K562 (cell line): ENCODE data around the gene CYP46A1. TPM values are rescaled to one million over a fixed set of nuclear protein-coding genes. Genes with fewer than 3 reads are reported as not detected.

ENCODE experiments used
- ATAC-seq: fragments of 200-7000 bp; cut with Tn5 transposase; 3 replicates; pipeline ENCODE4 v1.9.1; 2020; ENCODE audit warnings: moderate library complexity
- BruUV-seq: library from RNA; stranded (reverse); fragments of 400-500 nt; replicated peaks from 2 replicates; lab custom pipeline; 2021; lab: Mats Ljungman, UMichigan
- CTCF ChIA-PET: fragments of 300-600 bp; formaldehyde crosslinking; extraction: SDS; loops from one replicate; lab custom pipeline; 2021; ENCODE audit warnings: low intra/inter-chr PET ratio; lab: Yijun Ruan, JAX
- POLR2A ChIA-PET: fragments of 300-600, 350-650 bp; sonication (Branson Sonifier 250); formaldehyde crosslinking; extraction: SDS; loops from one replicate; lab custom pipeline; 2021; ENCODE audit warnings: antibody characterized with exemption, inconsistent platforms; lab: Yijun Ruan, JAX
- DNase-seq, 4 experiments: peaks; one replicate each; pipeline versions ENCODE4 v3.0.0 to v3.0.0-alpha.2; 2011 to 2018; ENCODE audit warnings: low spot score in 3 of 4, mixed read lengths in 3 of 4; ENCODE audit errors: extremely low read depth in 1 of 4
- FAIRE-seq: peaks from 2 replicates; lab custom pipeline; 2011; peaks lifted over from hg19 to GRCh38; lab: Jason Lieb, UNC
- H2AFZ ChIP-seq: 2 replicates; pipeline ENCODE4 v1.6.0; 2011; ENCODE audit warnings: low read depth, low read length, control low read depth, inconsistent platforms
- H3K27ac ChIP-seq: fragments of 200-600 bp; 3 replicates; pipeline ENCODE4 v1.8.0; 2011; ENCODE audit warnings: low read depth, mild to moderate bottlenecking, control low read depth, inconsistent platforms, low read length, moderate library complexity, mixed read lengths; ENCODE audit errors: extremely low read depth
- H3K27me3 ChIP-seq, 2 experiments: fragments of 300-600 bp in 1 of 2; 2 replicates in 1 of 2; 3 replicates in 1 of 2; pipeline versions ENCODE4 v1.6.0 to v1.8.0; 2011; ENCODE audit warnings: inconsistent platforms in 2 of 2, low read length in 2 of 2, mild to moderate bottlenecking in 1 of 2, mixed read lengths in 1 of 2, moderate library complexity in 1 of 2; ENCODE audit not compliant: control insufficient read depth in 2 of 2, insufficient read depth in 2 of 2
- H3K36me3 ChIP-seq: fragments of 300-600 bp; 3 replicates; pipeline ENCODE4 v1.8.0; 2011; ENCODE audit warnings: mild to moderate bottlenecking, low read length, inconsistent platforms; ENCODE audit not compliant: control insufficient read depth, insufficient read depth
- H3K4me1 ChIP-seq, 2 experiments: fragments of 200-600 bp in 1 of 2; replicated peaks in 1 of 2; 2 replicates in 1 of 2; 3 replicates in 1 of 2; pipeline versions ENCODE4 v1.5.1 to v1.8.0; 2011; ENCODE audit warnings: inconsistent platforms in 2 of 2, low read length in 2 of 2, mild to moderate bottlenecking in 1 of 2, mixed read lengths in 1 of 2, moderate library complexity in 1 of 2; ENCODE audit not compliant: control insufficient read depth in 2 of 2, insufficient read depth in 2 of 2
- H3K4me2 ChIP-seq: 2 replicates; pipeline ENCODE4 v1.6.1; 2011; ENCODE audit warnings: low read length, control low read depth, inconsistent platforms, mixed read lengths; ENCODE audit not compliant: insufficient read depth
- H3K4me3 ChIP-seq: fragments of 200-600 bp; sonication (generic), shearing (Covaris generic); 2 replicates; pipeline ENCODE4 v1.5.1; 2016; ENCODE audit warnings: control low read depth, inconsistent platforms
- H3K79me2 ChIP-seq: fragments of 200-600 bp; 3 replicates; pipeline ENCODE4 v1.8.0; 2011; ENCODE audit warnings: low read length, inconsistent platforms; ENCODE audit not compliant: control insufficient read depth, insufficient read depth
- H3K9ac ChIP-seq, 2 experiments: 2 replicates each; pipeline versions ENCODE4 v1.6.0 to v1.6.1; 2011; ENCODE audit warnings: low read depth in 2 of 2, low read length in 2 of 2, control low read depth in 1 of 2, inconsistent platforms in 1 of 2, mild to moderate bottlenecking in 1 of 2, mixed read lengths in 1 of 2; ENCODE audit not compliant: insufficient read depth in 1 of 2
- H3K9me1 ChIP-seq: one replicate; pipeline ENCODE4 v1.6.0; 2011; ENCODE audit warnings: inconsistent platforms, mild to moderate bottlenecking, low read length, moderate library complexity; ENCODE audit not compliant: control insufficient read depth, insufficient read depth
- H3K9me3 ChIP-seq: replicated peaks from 2 replicates; pipeline ENCODE4 v1.5.1; 2011; ENCODE audit warnings: low read depth, low read length, inconsistent platforms; ENCODE audit not compliant: control insufficient read depth, insufficient read depth
- H4K20me1 ChIP-seq: replicated peaks from 2 replicates; pipeline ENCODE4 v1.6.1; 2011; ENCODE audit warnings: low read length, inconsistent platforms, mixed read lengths; ENCODE audit not compliant: control insufficient read depth, insufficient read depth
- BHLHE40 ChIP-seq: IDR thresholded peaks from 2 replicates; pipeline ENCODE4 v1.6.1; 2011; ENCODE audit warnings: low read length, improper control_type of control experiment
- ELF1 ChIP-seq: fragments of 200-800 bp; sonication (Bioruptor generic); IDR thresholded peaks from 2 replicates; pipeline ENCODE4 v1.6.1; 2016; ENCODE audit warnings: missing genetic modification characterization, missing compliant biosample characterization
- PTRF ChIP-seq: fragments of 450-650 bp; IDR thresholded peaks from 2 replicates; pipeline ENCODE4 v1.6.1; 2016; ENCODE audit warnings: mild to moderate bottlenecking, missing genetic modification characterization, missing compliant biosample characterization
- SPI1 ChIP-seq: IDR thresholded peaks from 2 replicates; pipeline ENCODE4 v1.6.1; 2011; ENCODE audit warnings: low read depth, low read length, control low read depth, borderline replicate concordance
- WGBS: fragments of 100-300 bp; shearing (Covaris generic); methylation state at CpG from one replicate; pipeline ENCODE4 v1.1.6; 2016; ENCODE audit warnings: low coverage, mixed read lengths; ENCODE audit not compliant: insufficient coverage; ENCODE audit errors: missing lambda C conversion rate; 5-methylcytosine and 5-hydroxymethylcytosine counted together
- in situ Hi-C: fragments of 300-500 bp; cut with MboI; formaldehyde crosslinking; loops from 4 replicates; pipeline ENCODE4 v1.15.0; 2018; ENCODE audit warnings: inconsistent platforms, mixed read lengths
- intact Hi-C: fragments of 100-400 bp; cut with micrococcal nuclease; formaldehyde crosslinking; loops from 2 replicates; pipeline ENCODE4 v1.14.2; 2022
- polyA plus RNA-seq, 8 experiments: library from polyadenylated mRNA; depleted of rRNA in 4 of 8; stranded (reverse) in 5 of 8; unstranded in 3 of 8; fragments of >200 nt; fragmentation: Nextera tagmentation in 2 of 8; fragmentation: Illumina TruSeq in 1 of 8; extraction: Ambion mirVana in 2 of 8; extraction: Trizol in 1 of 8; gene quantifications; 2 replicates each; pipeline versions ENCODE4 v1.2.1 to v1.2.3, GENCODE V29; 2011 to 2014; ENCODE audit warnings: inconsistent platforms in 1 of 8, missing spikeins in 1 of 8
- total RNA-seq, 7 experiments: library from RNA; depleted of rRNA in 6 of 7; stranded (reverse); fragments of >200 nt in 6 of 7; fragmentation: Illumina TruSeq in 2 of 7; extraction: Trizol in 2 of 7; gene quantifications; 2 replicates each; pipeline versions ENCODE4 v1.2.1 to v1.2.3, GENCODE V29; 2011 to 2021; ENCODE audit warnings: low replicate concordance in 1 of 7
- TF ChIP-seq, protein P1 (sequence below), 2 experiments: fragments of 250-450 bp in 1 of 2; fragments of 450-650 bp in 1 of 2; sonication (Bioruptor Pico) in 1 of 2; IDR thresholded peaks; 2 replicates each; pipeline versions ENCODE4 v1.6.1 to v1.8.0; 2016 to 2021; ENCODE audit warnings: mild to moderate bottlenecking in 2 of 2, moderate library complexity in 2 of 2, missing compliant biosample characterization in 1 of 2, missing genetic modification characterization in 1 of 2
- TF ChIP-seq, protein P2 (sequence below): sonication (generic); formaldehyde crosslinking; IDR thresholded peaks from 2 replicates; pipeline ENCODE4 v1.5.0; 2020; ENCODE audit warnings: missing genetic modification reagents

The CYP46A1 gene
- total and polyA plus RNA-seq, 9 of the 15 experiments (the other 6 are each of a cell fraction or from before 2014, with no cell fraction given) = not detected

DNA sequence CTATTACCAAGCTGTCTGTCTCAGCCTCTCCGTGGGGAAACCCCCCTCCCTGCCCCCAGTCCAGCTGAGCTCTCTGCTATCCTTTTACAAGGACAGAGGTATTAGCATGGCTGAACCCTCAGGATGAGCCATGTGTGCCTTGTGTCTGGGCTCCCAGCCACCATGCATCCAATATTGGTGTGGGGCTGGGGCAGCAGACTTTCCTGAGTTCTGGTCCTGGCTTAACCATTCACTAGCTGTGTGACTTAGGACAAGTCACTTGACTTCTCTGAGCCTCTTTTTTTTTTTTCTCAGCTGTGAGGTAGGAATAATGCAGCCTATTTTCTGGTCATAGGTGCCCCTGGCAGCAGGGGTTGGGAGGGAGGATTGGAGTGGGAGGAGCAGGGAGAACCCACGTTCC, 17.1 kb upstream of the CYP46A1 start:
- ChIA-PET CTCF (no interaction called here), POLR2A (interaction anchor here (0.6 kb wide), 1 partner anchor 66 kb away, joined by 3 read pairs; no protein-coding TSS in a partner anchor)
- ATAC-seq (no peak), DNase-seq (no peak), FAIRE-seq (no peak)
- Histone ChIP-seq H3K9me1 (no peaks in the 10 kb centered on the region), H3K4me2 (no peak overlapping the region), H3K79me2 (no peaks in the 10 kb centered on the region), H2AFZ (no peak overlapping the region), H4K20me1 (no peaks in the 10 kb centered on the region; the same call in 1 of the 2 replicates), H3K4me3 (no peak overlapping the region), H3K27ac (no peak overlapping the region), H3K36me3 (no peaks in the 10 kb centered on the region), H3K4me1 (peaks cover 0 to 6% of the 10 kb centered on the region in 2 experiments; a peak in 2 of 5 replicates), H3K9ac (no peak overlapping the region), H3K9me3 (no peaks in the 10 kb centered on the region), H3K27me3 (peaks cover 4 to 51% of the 10 kb centered on the region in 2 experiments; a peak in 3 of 5 replicates)
- WGBS = 0% methylated on average over 2 of the region's 2 CpGs
- no TSS peak for BruUV-seq
- intact Hi-C loops = no loop called here
- in situ Hi-C loops = no loop called here
- TF ChIP-seq, protein P1, sequence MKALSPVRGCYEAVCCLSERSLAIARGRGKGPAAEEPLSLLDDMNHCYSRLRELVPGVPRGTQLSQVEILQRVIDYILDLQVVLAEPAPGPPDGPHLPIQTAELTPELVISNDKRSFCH (CRISPR knock-in tag; IDR thresholded peaks at IDR 0.05) = no peak
- TF ChIP-seq, protein P1 (tag; IDR thresholded peaks at IDR 0.05) = no peak

- in situ Hi-C loops = no loop called here
- no peak overlapping the region for H3K27ac ChIP-seq
- no peak overlapping the region; a peak in 1 of 4 replicates for H3K9ac ChIP-seq
- no peaks in the 10 kb centered on the region for H3K79me2 ChIP-seq
- no TSS peak for BruUV-seq
- TF ChIP-seq PTRF (no peak), BHLHE40 (peak; percentile 76), SPI1 (peak; percentile 97), ELF1 (tag) (peak; percentile 54)
- TF ChIP-seq, protein P2, sequence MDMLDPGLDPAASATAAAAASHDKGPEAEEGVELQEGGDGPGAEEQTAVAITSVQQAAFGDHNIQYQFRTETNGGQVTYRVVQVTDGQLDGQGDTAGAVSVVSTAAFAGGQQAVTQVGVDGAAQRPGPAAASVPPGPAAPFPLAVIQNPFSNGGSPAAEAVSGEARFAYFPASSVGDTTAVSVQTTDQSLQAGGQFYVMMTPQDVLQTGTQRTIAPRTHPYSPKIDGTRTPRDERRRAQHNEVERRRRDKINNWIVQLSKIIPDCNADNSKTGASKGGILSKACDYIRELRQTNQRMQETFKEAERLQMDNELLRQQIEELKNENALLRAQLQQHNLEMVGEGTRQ = 0 out of 2 replicates have a peak, but pooled peaks have one; percentile 44
- H3K4me2 ChIP-seq = no peak overlapping the region
- H3K9me1 ChIP-seq = no peaks in the 10 kb centered on the region
- intact Hi-C loops = no loop called here
- no peak overlapping the region for H2AFZ ChIP-seq
- DNase-seq (no peak), FAIRE-seq (no peak), ATAC-seq (peak; percentile 15; the same call in 1 of the 3 replicates)
- POLR2A ChIA-PET = interaction anchor here (0.6 kb wide), 1 partner anchor 117 kb away, joined by 3 read pairs; no protein-coding TSS in a partner anchor
- CTCF ChIA-PET = no interaction called here
- H3K4me3 ChIP-seq = no peak overlapping the region
- peaks cover 6% of the 10 kb centered on the region in 2 experiments; a peak in 4 of 5 replicates for H3K4me1 ChIP-seq
- H3K36me3 ChIP-seq = no peaks in the 10 kb centered on the region
- 4% methylated on average over 9 of the region's 9 CpGs for WGBS
- peaks cover 4 to 48% of the 10 kb centered on the region in 2 experiments; a peak in 4 of 5 replicates for H3K27me3 ChIP-seq
- H4K20me1 ChIP-seq = no peaks in the 10 kb centered on the region; the same call in 1 of the 2 replicates
- H3K9me3 ChIP-seq = no peaks in the 10 kb centered on the region
These were observed 16.3 kb upstream of the CYP46A1 start for GRCh38 chr14:99667821-99668220.
